Activated CD8-positive, alpha-beta T cell treated with anti-CD3 and anti-CD28 coated beads for 36 hours (primary cell): Measurements from ENCODE around the gene USP10. TPM values are rescaled to one million over a fixed set of nuclear protein-coding genes. Genes with fewer than 3 reads are reported as not detected.

Source experiments
- ATAC-seq: fragments of 200-7000 bp; cut with Tn5 transposase; one replicate; pipeline ENCODE4 v1.10.0; 2021; ENCODE audit warnings: mild to moderate bottlenecking, moderate library complexity
- CTCF ChIA-PET: fragments of 350-600 bp; sonication (Branson Sonifier 250); formaldehyde crosslinking; loops from one replicate; lab custom pipeline; 2021; ENCODE audit warnings: antibody characterized with exemption; lab: Charles Lee
- POLR2A ChIA-PET: fragments of 350-600 bp; sonication (Branson Sonifier 250); formaldehyde crosslinking; loops from one replicate; lab custom pipeline; 2021; ENCODE audit warnings: antibody characterized with exemption; lab: Charles Lee
- DNase-seq: peaks from one replicate; pipeline ENCODE4 v3.0.0-alpha.2; 2020
- H3K27ac Mint-ChIP-seq: one replicate; pipeline ENCODE4 v1.8.0; 2021; ENCODE audit warnings: mild to moderate bottlenecking, mixed read lengths
- H3K27me3 Mint-ChIP-seq: one replicate; pipeline ENCODE4 v1.8.0; 2021; ENCODE audit warnings: mixed read lengths
- H3K36me3 Mint-ChIP-seq: one replicate; pipeline ENCODE4 v1.8.0; 2021; ENCODE audit warnings: low read depth, mixed read lengths
- H3K4me1 Mint-ChIP-seq: one replicate; pipeline ENCODE4 v1.8.0; 2021; ENCODE audit warnings: low read depth, mixed read lengths
- H3K4me3 Mint-ChIP-seq: one replicate; pipeline ENCODE4 v1.8.0; 2021; ENCODE audit warnings: mild to moderate bottlenecking, moderate library complexity, mixed read lengths
- H3K9me3 Mint-ChIP-seq: one replicate; pipeline ENCODE4 v1.8.0; 2021; ENCODE audit warnings: mixed read lengths
- intact Hi-C: fragments of 100-400 bp; cut with micrococcal nuclease; formaldehyde crosslinking; loops from one replicate; pipeline ENCODE4 v1.10.0; 2022
- total RNA-seq, 2 experiments: library from RNA; stranded (reverse); gene quantifications; one replicate each; pipeline ENCODE4 v1.2.3, GENCODE V29; 2021
- TF ChIP-seq, protein P1 (sequence below): fragments of 200-600 bp; IDR thresholded peaks from one replicate; pipeline ENCODE4 v1.8.0; 2022; ENCODE audit warnings: antibody characterized with exemption, mild to moderate bottlenecking

The USP10 gene
- total RNA-seq, 2 experiments from 2014 or later: 116 TPM

GRCh38 chr16:84759061-84759460 lies 59.3 kb downstream of the USP10 start:
- TF ChIP-seq, protein P1, sequence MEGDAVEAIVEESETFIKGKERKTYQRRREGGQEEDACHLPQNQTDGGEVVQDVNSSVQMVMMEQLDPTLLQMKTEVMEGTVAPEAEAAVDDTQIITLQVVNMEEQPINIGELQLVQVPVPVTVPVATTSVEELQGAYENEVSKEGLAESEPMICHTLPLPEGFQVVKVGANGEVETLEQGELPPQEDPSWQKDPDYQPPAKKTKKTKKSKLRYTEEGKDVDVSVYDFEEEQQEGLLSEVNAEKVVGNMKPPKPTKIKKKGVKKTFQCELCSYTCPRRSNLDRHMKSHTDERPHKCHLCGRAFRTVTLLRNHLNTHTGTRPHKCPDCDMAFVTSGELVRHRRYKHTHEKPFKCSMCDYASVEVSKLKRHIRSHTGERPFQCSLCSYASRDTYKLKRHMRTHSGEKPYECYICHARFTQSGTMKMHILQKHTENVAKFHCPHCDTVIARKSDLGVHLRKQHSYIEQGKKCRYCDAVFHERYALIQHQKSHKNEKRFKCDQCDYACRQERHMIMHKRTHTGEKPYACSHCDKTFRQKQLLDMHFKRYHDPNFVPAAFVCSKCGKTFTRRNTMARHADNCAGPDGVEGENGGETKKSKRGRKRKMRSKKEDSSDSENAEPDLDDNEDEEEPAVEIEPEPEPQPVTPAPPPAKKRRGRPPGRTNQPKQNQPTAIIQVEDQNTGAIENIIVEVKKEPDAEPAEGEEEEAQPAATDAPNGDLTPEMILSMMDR: no peak
- Mint-ChIP-seq H3K4me3 (no peak overlapping the region), H3K4me1 (peaks cover 45% of the 10 kb centered on the region), H3K27me3 (no peaks in the 10 kb centered on the region), H3K36me3 (peaks cover 39% of the 10 kb centered on the region), H3K27ac (peak overlapping the region; percentile 11), H3K9me3 (no peaks in the 10 kb centered on the region)
- no peak for DNase-seq
- intact Hi-C loops: no loop called here
- ChIA-PET POLR2A (no interaction called here), CTCF (interaction anchor here (0.9 to 3.6 kb wide), 8 partner anchors 10 to 212 kb away, joined by 3 to 20 read pairs (median 6); no protein-coding TSS in a partner anchor)
- no peak for ATAC-seq

DNA sequence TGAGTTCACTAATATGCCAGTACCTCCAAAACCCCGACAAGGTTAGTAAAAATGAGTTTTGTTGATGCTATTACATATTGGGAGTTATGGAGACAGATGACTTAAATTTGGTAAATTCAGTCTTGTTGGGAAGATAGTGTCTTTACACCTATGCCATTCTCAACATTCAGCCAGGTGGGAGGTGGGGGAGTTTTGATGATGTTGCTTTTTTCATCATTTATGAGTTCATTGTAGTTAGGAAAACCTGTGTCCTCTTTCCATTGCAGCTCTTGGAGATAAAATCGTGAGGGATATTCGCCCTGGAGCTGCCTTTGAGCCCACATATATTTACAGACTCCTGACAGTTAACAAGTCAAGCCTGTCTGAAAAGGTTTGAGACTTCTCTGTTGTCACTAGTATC lies 60.1 kb downstream of the USP10 start:
- Mint-ChIP-seq H3K4me3 (no peak overlapping the region), H3K27me3 (no peaks in the 10 kb centered on the region), H3K9me3 (no peaks in the 10 kb centered on the region), H3K36me3 (peaks cover 45% of the 10 kb centered on the region), H3K27ac (no peak overlapping the region), H3K4me1 (peaks cover 37% of the 10 kb centered on the region)
- DNase-seq (no peak), ATAC-seq (no peak)
- intact Hi-C loops: no loop called here
- CTCF ChIA-PET: interaction anchor here (1.0 to 3.6 kb wide), 9 partner anchors 9 to 211 kb away, joined by 3 to 20 read pairs (median 5); no protein-coding TSS in a partner anchor
- POLR2A ChIA-PET: no interaction called here
- TF ChIP-seq, protein P1: no peak

- peaks cover 43% of the 10 kb centered on the region for H3K4me1 Mint-ChIP-seq
- no peak for ATAC-seq
- no peak overlapping the region for H3K27ac Mint-ChIP-seq
- TF ChIP-seq, protein P1: no peak
- intact Hi-C loops: no loop called here
- peaks cover 55% of the 10 kb centered on the region for H3K36me3 Mint-ChIP-seq
- ChIA-PET CTCF (interaction anchor here (1.4 to 3.6 kb wide), 6 partner anchors 7 to 190 kb away, joined by 3 to 20 read pairs (median 6); no protein-coding TSS in a partner anchor), POLR2A (no interaction called here)
- H3K4me3 Mint-ChIP-seq: no peak overlapping the region
- DNase-seq: no peak
- H3K9me3 Mint-ChIP-seq: no peaks in the 10 kb centered on the region
- no peaks in the 10 kb centered on the region for H3K27me3 Mint-ChIP-seq
Observed at GRCh38 chr16:84761448-84762368, 61.9 kb downstream of the USP10 start.

- ATAC-seq: no peak
- ChIA-PET POLR2A (no interaction called here), CTCF (interaction anchor here (0.7 to 1.8 kb wide), 3 partner anchors 9 to 189 kb away, joined by 3 to 8 read pairs (median 4); no protein-coding TSS in a partner anchor)
- no peak for DNase-seq
- intact Hi-C loops: no loop called here
- H3K27me3 Mint-ChIP-seq: no peaks in the 10 kb centered on the region
- H3K27ac Mint-ChIP-seq: no peak overlapping the region
- TF ChIP-seq, protein P1: no peak
- H3K4me1 Mint-ChIP-seq: peaks cover 44% of the 10 kb centered on the region
- H3K9me3 Mint-ChIP-seq: no peaks in the 10 kb centered on the region
- H3K4me3 Mint-ChIP-seq: no peak overlapping the region
- peaks cover 66% of the 10 kb centered on the region for H3K36me3 Mint-ChIP-seq
Observed at GRCh38 chr16:84763164-84763563, 63.4 kb downstream of the USP10 start.

GRCh38 chr16:84763629-84764028 lies 63.8 kb downstream of the USP10 start:
- peaks cover 68% of the 10 kb centered on the region for H3K36me3 Mint-ChIP-seq
- TF ChIP-seq, protein P1: no peak
- peak overlapping the region; percentile 2 for H3K27ac Mint-ChIP-seq
- intact Hi-C loops: no loop called here
- POLR2A ChIA-PET: no interaction called here
- H3K27me3 Mint-ChIP-seq: no peaks in the 10 kb centered on the region
- H3K4me3 Mint-ChIP-seq: no peak overlapping the region
- H3K9me3 Mint-ChIP-seq: no peaks in the 10 kb centered on the region
- no peak for DNase-seq
- H3K4me1 Mint-ChIP-seq: peaks cover 41% of the 10 kb centered on the region
- CTCF ChIA-PET: interaction anchor here (1.5 to 1.8 kb wide), 2 partner anchors 9 to 189 kb away, joined by 4 to 8 read pairs; no protein-coding TSS in a partner anchor
- no peak for ATAC-seq
